NB4 (cell line): Measurements from ENCODE around the gene SMS.

ENCODE experiments used
- CTCF ChIP-seq: IDR thresholded peaks from one replicate; pipeline ENCODE4 v1.5.1; 2012; ENCODE audit warnings: low read depth, low read length
- POLR2A ChIP-seq: IDR thresholded peaks from 2 replicates; pipeline ENCODE4 v1.6.1; 2011; ENCODE audit warnings: mild to moderate bottlenecking; ENCODE audit not compliant: insufficient read length; ENCODE audit errors: extremely low read depth

- no peak for TF ChIP-seq CTCF
- TF ChIP-seq POLR2A, result no peak
Measured at GRCh38 chrX:21926116-21926515, 14.4 kb upstream of the SMS start.
